A549 (cell line): ENCODE data around the gene MAP6. TPM values are rescaled to one million over a fixed set of nuclear protein-coding genes. Genes with fewer than 3 reads are reported as not detected.

Source experiments
- ATAC-seq, 2 experiments: fragments of 200-7000 bp in 1 of 2; fragments of >200 bp in 1 of 2; cut with Nextera tagmentation in 1 of 2; cut with Tn5 transposase in 1 of 2; 3 replicates each; pipeline versions ENCODE4 v1.8.0 to v1.9.1; 2018 to 2020; ENCODE audit warnings: mild to moderate bottlenecking in 1 of 2, moderate library complexity in 1 of 2
- CTCF ChIA-PET: fragments of 300-600 bp; sonication (Branson Sonifier 250); formaldehyde crosslinking; extraction: SDS; loops from one replicate; lab custom pipeline; 2021; ENCODE audit warnings: antibody characterized with exemption, inconsistent platforms; lab: Yijun Ruan, JAX
- POLR2A ChIA-PET: fragments of 350-600 bp; formaldehyde crosslinking; extraction: SDS; loops from one replicate; lab custom pipeline; 2021; ENCODE audit warnings: antibody characterized with exemption, inconsistent platforms; lab: Yijun Ruan, JAX
- DNase-seq, 2 experiments: peaks; one replicate each; pipeline versions ENCODE4 v3.0.0 to v3.0.0-alpha.2; 2011 to 2016; ENCODE audit warnings: low read depth in 1 of 2, low spot score in 1 of 2
- FAIRE-seq: peaks from 2 replicates; lab custom pipeline; 2011; peaks lifted over from hg19 to GRCh38; lab: Jason Lieb, UNC
- H3K27ac ChIP-seq, 2 experiments: fragments of >200 bp; sonication (Bioruptor Twin); formaldehyde crosslinking; 3 replicates each; pipeline ENCODE4 v1.5.1; 2016 to 2017
- H3K4me1 ChIP-seq: fragments of >200 bp; sonication (Bioruptor Twin); formaldehyde crosslinking; 3 replicates; pipeline ENCODE4 v1.6.1; 2016
- H3K4me2 ChIP-seq: fragments of >200 bp; sonication (Bioruptor Twin); formaldehyde crosslinking; 3 replicates; pipeline ENCODE4 v1.6.1; 2016
- H3K4me3 ChIP-seq: fragments of >200 bp; sonication (Bioruptor Twin); formaldehyde crosslinking; 3 replicates; pipeline ENCODE4 v1.5.1; 2016
- H3K9me3 ChIP-seq: fragments of >200 bp; sonication (Bioruptor Twin); formaldehyde crosslinking; 3 replicates; pipeline ENCODE4 v1.6.1; 2016
- CBX2 ChIP-seq: fragments of 200-600 bp; sonication (generic); IDR thresholded peaks from 2 replicates; pipeline ENCODE4 v1.6.1; 2016; ENCODE audit warnings: low read depth, mild to moderate bottlenecking, borderline replicate concordance
- CEBPB ChIP-seq, 2 experiments: fragments of >200 bp in 1 of 2; sonication (Bioruptor Twin) in 1 of 2; formaldehyde crosslinking in 1 of 2; IDR thresholded peaks; 2 replicates each; pipeline ENCODE4 v1.6.1; 2012 to 2016
- CHD2 ChIP-seq: fragments of 150-350 bp; IDR thresholded peaks from 2 replicates; pipeline ENCODE4 v1.6.1; 2014; ENCODE audit warnings: low read length; ENCODE audit not compliant: partially characterized antibody
- CTCF ChIP-seq: fragments of >200 bp; sonication (Bioruptor Twin); formaldehyde crosslinking; IDR thresholded peaks from 3 replicates; pipeline ENCODE4 v1.5.1; 2016
- EHF ChIP-seq: fragments of 250-450 bp; sonication (Bioruptor Pico); IDR thresholded peaks from 2 replicates; pipeline ENCODE4 v1.5.0; 2020; ENCODE audit warnings: mild to moderate bottlenecking
- EHMT2 ChIP-seq: fragments of 200-600 bp; sonication (generic); IDR thresholded peaks from 2 replicates; pipeline ENCODE4 v1.6.1; 2016; ENCODE audit warnings: antibody characterized with exemption, low read depth, mild to moderate bottlenecking, moderate library complexity
- ELK1 ChIP-seq: fragments of 150-350 bp; IDR thresholded peaks from 2 replicates; pipeline ENCODE4 v1.6.1; 2014; ENCODE audit warnings: low read depth, mild to moderate bottlenecking, low read length
- EP300 ChIP-seq, 2 experiments: fragments of >200 bp; sonication (Bioruptor Twin); formaldehyde crosslinking; IDR thresholded peaks; 2 replicates in 1 of 2; 3 replicates in 1 of 2; pipeline ENCODE4 v1.6.1; 2016 to 2017
- GATA3 ChIP-seq: IDR thresholded peaks from 2 replicates; pipeline ENCODE4 v1.6.1; 2012; ENCODE audit warnings: borderline replicate concordance
- HMGXB4 ChIP-seq: fragments of 250-450 bp; sonication (Bioruptor Pico); IDR thresholded peaks from 2 replicates; pipeline ENCODE4 v1.5.0; 2021; ENCODE audit warnings: mild to moderate bottlenecking, moderate library complexity, borderline replicate concordance
- HOXA7 ChIP-seq: fragments of 250-450 bp; sonication (Bioruptor Pico); IDR thresholded peaks from 2 replicates; pipeline ENCODE4 v1.5.0; 2020; ENCODE audit warnings: mild to moderate bottlenecking, moderate library complexity
- JUN ChIP-seq, 2 experiments: fragments of >200 bp; sonication (Bioruptor Twin); formaldehyde crosslinking; IDR thresholded peaks; 2 replicates in 1 of 2; 3 replicates in 1 of 2; pipeline ENCODE4 v1.6.1; 2016 to 2017
- KDM1A ChIP-seq: fragments of 200-600 bp; sonication (generic); IDR thresholded peaks from 2 replicates; pipeline ENCODE4 v1.6.1; 2016; ENCODE audit warnings: low read depth, mild to moderate bottlenecking
- MAZ ChIP-seq: fragments of 150-350 bp; IDR thresholded peaks from 2 replicates; pipeline ENCODE4 v1.6.1; 2014; ENCODE audit warnings: antibody characterized with exemption, low read depth, low read length, borderline replicate concordance
- NFE2L2 ChIP-seq: fragments of 150-350 bp; conservative IDR thresholded peaks from 2 replicates; pipeline ENCODE4 v1.6.1; 2014; ENCODE audit warnings: low read length
- NR3C1 ChIP-seq: fragments of >200 bp; sonication (Bioruptor Twin); formaldehyde crosslinking; IDR thresholded peaks from 3 replicates; pipeline ENCODE4 v1.6.1; 2017
- PBX3 ChIP-seq: IDR thresholded peaks from 2 replicates; pipeline ENCODE4 v1.6.1; 2012
- RAD21 ChIP-seq, 2 experiments: fragments of >200 bp in 1 of 2; sonication (Bioruptor Twin) in 1 of 2; formaldehyde crosslinking in 1 of 2; IDR thresholded peaks in 1 of 2; conservative IDR thresholded peaks in 1 of 2; 2 replicates in 1 of 2; 3 replicates in 1 of 2; pipeline ENCODE4 v1.6.1; 2012 to 2018; ENCODE audit warnings: inconsistent platforms in 1 of 2
- SREBF2 ChIP-seq: fragments of 450-650 bp; IDR thresholded peaks from 2 replicates; pipeline ENCODE4 v1.6.1; 2014; ENCODE audit warnings: mild to moderate bottlenecking, moderate library complexity
- ZC3H11A ChIP-seq: fragments of 450-650 bp; IDR thresholded peaks from 2 replicates; pipeline ENCODE4 v1.6.1; 2014; ENCODE audit warnings: antibody characterized with exemption, mild to moderate bottlenecking
- ZFP36 ChIP-seq: fragments of 450-650 bp; IDR thresholded peaks from 2 replicates; pipeline ENCODE4 v1.6.1; 2014; ENCODE audit warnings: borderline replicate concordance; ENCODE audit not compliant: partially characterized antibody
- WGBS: methylation state at CpG from one replicate; pipeline ENCODE4 v1.1.6; 2017; ENCODE audit errors: missing lambda C conversion rate; 5-methylcytosine and 5-hydroxymethylcytosine counted together
- polyA plus RNA-seq, 4 experiments: library from polyadenylated mRNA; depleted of rRNA in 3 of 4; stranded (reverse); fragments of >200 nt; fragmentation: RNase III in 1 of 4; extraction: RNeasy Plus Mini Kit Qiagen cat#74134 plus additional on column Dnase treatment in 1 of 4; gene quantifications; 2 replicates in 3 of 4; 3 replicates in 1 of 4; pipeline ENCODE4 v1.2.3, GENCODE V29; 2011 to 2017

Gene MAP6
- polyA plus RNA-seq, 2 of the 4 experiments (the other 2 are of a cell fraction) = 1.1 to 2.1 TPM

GRCh38 chr11:75650167-75650723, 18.6 kb downstream of the MAP6 start:
- FAIRE-seq = no peak
- POLR2A ChIA-PET = no interaction called here
- no peak for DNase-seq
- TF ChIP-seq SREBF2 (no peak), MAZ (no peak), RAD21 (conservative IDR thresholded peaks at IDR 0.05 in 1 of 2, IDR thresholded peaks at IDR 0.05 in 1 of 2) (no peak), CTCF (no peak), HMGXB4 (CRISPR knock-in tag) (no peak), KDM1A (no peak), NFE2L2 (no peak), JUN (IDR thresholded peaks at IDR 0.05) (no peak)
- TF ChIP-seq, all 56 proteins: peak for 0
- WGBS = 77% methylated on average over 3 of the region's 3 CpGs
- CTCF ChIA-PET = interaction anchor here (1.1 to 1.2 kb wide), 2 partner anchors 11 to 21 kb away, joined by 3 read pairs; no protein-coding TSS in a partner anchor
- no peak overlapping the region for H3K4me3 ChIP-seq
- no peaks in the 10 kb centered on the region for H3K4me1 ChIP-seq
- H3K9me3 ChIP-seq = no peaks in the 10 kb centered on the region
- no peak for ATAC-seq
- H3K27ac ChIP-seq = no peak overlapping the region
- H3K4me2 ChIP-seq = no peak overlapping the region

- 49% methylated on average over 6 of the region's 6 CpGs for WGBS
- ATAC-seq (no peak), DNase-seq (no peak), FAIRE-seq (no peak)
- Histone ChIP-seq H3K9me3 (no peaks in the 10 kb centered on the region), H3K4me2 (no peak overlapping the region), H3K4me1 (no peaks in the 10 kb centered on the region), H3K27ac (no peak overlapping the region), H3K4me3 (no peak overlapping the region)
- TF ChIP-seq PBX3 (no peak), ZC3H11A (no peak), ZFP36 (no peak), CHD2 (no peak), EP300 (IDR thresholded peaks at IDR 0.05) (no peak), CBX2 (no peak), EHMT2 (no peak), KDM1A (no peak), CTCF (no peak), RAD21 (conservative IDR thresholded peaks at IDR 0.05 in 1 of 2, IDR thresholded peaks at IDR 0.05 in 1 of 2) (no peak), EHF (CRISPR knock-in tag) (no peak), GATA3 (no peak), HOXA7 (CRISPR knock-in tag) (no peak), NR3C1 (no peak), ELK1 (no peak), CEBPB (IDR thresholded peaks at IDR 0.05) (no peak)
- CTCF ChIA-PET = interaction anchor here (0.9 to 1.2 kb wide), 2 partner anchors 14 to 15 kb away, joined by 3 read pairs; no protein-coding TSS in a partner anchor
- POLR2A ChIA-PET = no interaction called here
Observed at GRCh38 chr11:75644946-75645345, 23.9 kb downstream of the MAP6 start.
